Stimulated activated memory B cell treated with anti-CD40 and anti-IgM and Interleukin-4, amounts not matched to agents 10 μg/mL and 1 μg/mL and 100 μg/mL, for 72 hours (primary cell): ENCODE measurements around the gene CA10.

ENCODE experiments used
- ATAC-seq: fragments of 150-1000 bp; cut with Tn5 transposase; 2 replicates; pipeline ENCODE4 v1.10.0; 2021
- H3K27ac Mint-ChIP-seq: one replicate; pipeline ENCODE4 v1.8.0; 2022; ENCODE audit warnings: mild to moderate bottlenecking, mixed read lengths
- H3K27me3 Mint-ChIP-seq: one replicate; pipeline ENCODE4 v1.8.0; 2022; ENCODE audit warnings: mixed read lengths
- H3K36me3 Mint-ChIP-seq: one replicate; pipeline ENCODE4 v1.8.0; 2022; ENCODE audit warnings: mixed read lengths
- H3K4me1 Mint-ChIP-seq: one replicate; pipeline ENCODE4 v1.8.0; 2022; ENCODE audit warnings: mixed read lengths
- H3K4me3 Mint-ChIP-seq: one replicate; pipeline ENCODE4 v1.8.0; 2022; ENCODE audit warnings: mild to moderate bottlenecking, moderate library complexity, mixed read lengths
- H3K9me3 Mint-ChIP-seq: one replicate; pipeline ENCODE4 v1.8.0; 2022; ENCODE audit warnings: mixed read lengths

CA10 gene

DNA sequence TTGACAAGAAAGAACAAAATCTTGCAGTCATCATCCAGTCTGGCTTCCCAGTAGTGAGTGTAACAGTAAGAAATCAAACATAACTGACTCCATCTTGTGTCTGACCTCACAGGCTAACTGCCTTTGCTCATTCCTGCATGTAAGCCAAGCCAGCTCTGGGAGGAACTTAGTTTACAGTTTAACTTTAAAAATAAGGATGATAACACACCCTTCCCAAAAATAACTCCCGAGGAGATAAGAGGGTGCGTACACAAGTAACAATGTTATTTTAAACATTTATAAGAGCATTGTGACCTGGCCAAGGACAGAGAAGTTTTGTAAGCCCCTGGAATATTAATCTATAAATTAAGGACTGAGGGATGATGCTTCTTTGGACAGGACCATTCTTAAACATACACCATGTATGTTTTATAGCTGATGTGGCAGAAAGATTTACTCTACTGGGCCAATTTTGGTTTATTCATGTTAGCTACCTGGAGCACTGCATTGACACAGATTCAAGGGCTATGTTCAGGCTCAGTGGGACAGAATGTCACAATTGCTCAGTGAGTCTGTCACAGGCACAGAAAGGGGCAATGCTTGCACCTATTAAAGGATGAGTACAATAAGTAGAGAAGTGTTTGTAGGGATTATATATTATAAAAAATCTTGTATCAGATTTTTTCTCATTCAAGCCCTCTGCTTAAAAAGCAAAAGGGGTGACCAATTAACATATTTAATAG lies 554.1 kb downstream of the CA10 start:
- Mint-ChIP-seq H3K27me3 (no peaks in the 10 kb centered on the region), H3K4me3 (no peak overlapping the region), H3K36me3 (no peaks in the 10 kb centered on the region), H3K4me1 (no peaks in the 10 kb centered on the region), H3K27ac (no peak overlapping the region), H3K9me3 (no peaks in the 10 kb centered on the region)
- no peak for ATAC-seq

DNA sequence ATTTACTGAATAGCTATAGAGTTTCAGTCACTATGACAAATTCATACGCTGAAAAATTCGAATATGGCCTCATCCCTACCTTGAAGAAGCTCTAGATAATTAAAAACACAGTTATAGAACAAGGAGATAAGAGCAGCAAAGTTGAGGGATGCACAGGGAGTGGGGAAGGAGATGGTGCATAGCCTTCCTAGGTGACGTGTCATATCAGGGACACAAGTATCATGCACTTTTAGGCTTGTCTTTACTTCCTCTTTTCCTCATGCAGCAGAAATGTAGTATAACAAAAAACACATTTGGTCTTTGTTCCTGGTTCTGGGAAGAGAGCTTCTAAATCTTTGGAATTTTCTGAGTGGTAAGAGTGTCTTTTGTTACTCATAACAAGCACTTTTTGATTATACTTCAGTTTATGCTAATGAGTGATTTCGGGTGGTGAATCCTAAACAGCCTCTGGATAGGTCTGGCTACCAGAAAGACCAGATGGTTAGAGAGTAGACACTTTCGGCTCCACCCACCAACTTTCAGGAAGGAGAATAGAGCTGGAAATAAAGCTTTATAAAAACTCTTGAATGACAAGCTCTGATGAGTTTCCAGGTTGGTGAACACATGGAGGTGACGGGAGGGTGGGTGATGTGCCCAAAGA lies 556.8 kb downstream of the CA10 start:
- Mint-ChIP-seq H3K27ac (no peak overlapping the region), H3K4me3 (no peak overlapping the region), H3K27me3 (no peaks in the 10 kb centered on the region), H3K36me3 (no peaks in the 10 kb centered on the region), H3K9me3 (no peaks in the 10 kb centered on the region), H3K4me1 (no peaks in the 10 kb centered on the region)
- no peak for ATAC-seq

DNA sequence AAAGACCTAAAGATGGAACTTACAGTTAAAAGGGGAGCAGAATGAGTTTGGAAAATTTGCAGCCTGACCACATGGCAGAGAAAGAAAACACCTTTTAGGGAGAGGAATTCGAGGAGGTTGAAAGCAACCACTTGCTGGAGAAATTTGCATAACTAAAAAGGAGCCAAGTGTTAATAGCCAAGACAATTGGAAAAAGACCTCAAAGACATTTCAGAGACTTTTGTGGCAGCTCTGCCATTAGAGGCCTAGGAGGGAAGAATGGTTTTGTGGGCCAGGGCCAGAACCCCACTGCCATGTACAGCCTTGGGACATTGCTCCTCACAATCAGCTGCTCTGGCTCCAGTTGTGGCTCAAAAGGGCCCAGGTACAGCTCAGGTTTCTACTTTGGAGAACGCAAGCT lies 559.7 kb downstream of the CA10 start:
- Mint-ChIP-seq H3K27ac (no peak overlapping the region), H3K4me1 (no peaks in the 10 kb centered on the region), H3K4me3 (no peak overlapping the region), H3K9me3 (no peaks in the 10 kb centered on the region), H3K36me3 (no peaks in the 10 kb centered on the region), H3K27me3 (no peaks in the 10 kb centered on the region)
- ATAC-seq, result no peak

DNA sequence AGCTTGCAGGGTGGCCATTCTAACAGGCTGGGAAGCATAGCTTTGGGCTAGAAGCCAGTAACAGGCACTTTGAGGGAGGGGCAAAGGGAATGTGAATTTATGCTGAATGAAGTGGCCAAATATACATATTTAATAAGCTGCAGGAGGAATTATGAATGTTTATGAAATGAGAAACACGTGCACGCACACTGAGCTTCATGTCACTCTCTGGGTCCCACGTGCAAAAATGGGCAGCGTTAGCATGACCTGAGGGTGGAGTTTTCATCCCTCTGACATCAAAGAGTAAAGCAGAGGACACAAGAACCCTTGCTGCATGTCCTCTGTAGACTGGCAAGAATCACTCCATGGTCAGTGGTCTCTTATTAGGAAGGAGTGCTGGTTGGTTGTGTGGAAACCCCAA lies 561.2 kb downstream of the CA10 start:
- Mint-ChIP-seq H3K27me3 (no peaks in the 10 kb centered on the region), H3K4me1 (no peaks in the 10 kb centered on the region), H3K9me3 (no peaks in the 10 kb centered on the region), H3K4me3 (no peak overlapping the region), H3K27ac (no peak overlapping the region), H3K36me3 (no peaks in the 10 kb centered on the region)
- ATAC-seq, result no peak

DNA sequence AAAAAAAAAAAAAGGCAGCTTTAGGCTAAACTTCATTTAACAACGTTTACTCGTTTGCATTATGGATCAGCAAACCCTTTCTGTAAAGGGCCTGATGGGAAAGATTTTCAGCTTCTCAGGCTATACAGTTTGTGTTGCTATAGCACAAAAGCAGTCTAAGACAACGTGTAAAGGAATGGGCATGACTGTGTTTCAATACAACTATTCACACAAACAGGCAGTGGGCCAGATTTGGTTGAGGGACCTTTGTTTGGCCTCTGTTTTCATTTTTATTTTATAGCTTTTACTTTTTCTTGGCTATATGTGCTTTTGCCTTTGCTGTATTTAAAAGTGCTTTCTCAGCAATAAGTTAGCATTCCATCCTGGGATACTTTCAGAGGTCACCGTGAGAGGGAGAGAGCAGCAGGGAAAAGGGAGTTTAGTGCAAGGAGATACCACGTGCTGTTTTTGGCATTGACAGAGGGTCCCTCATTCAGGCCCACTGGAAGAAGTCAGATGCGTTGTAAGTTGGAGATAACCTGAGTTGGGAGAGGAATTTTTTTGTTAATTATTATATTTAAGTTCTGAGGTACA lies 562.6 kb downstream of the CA10 start:
- no peaks in the 10 kb centered on the region for H3K9me3 Mint-ChIP-seq
- ATAC-seq, result no peak

DNA sequence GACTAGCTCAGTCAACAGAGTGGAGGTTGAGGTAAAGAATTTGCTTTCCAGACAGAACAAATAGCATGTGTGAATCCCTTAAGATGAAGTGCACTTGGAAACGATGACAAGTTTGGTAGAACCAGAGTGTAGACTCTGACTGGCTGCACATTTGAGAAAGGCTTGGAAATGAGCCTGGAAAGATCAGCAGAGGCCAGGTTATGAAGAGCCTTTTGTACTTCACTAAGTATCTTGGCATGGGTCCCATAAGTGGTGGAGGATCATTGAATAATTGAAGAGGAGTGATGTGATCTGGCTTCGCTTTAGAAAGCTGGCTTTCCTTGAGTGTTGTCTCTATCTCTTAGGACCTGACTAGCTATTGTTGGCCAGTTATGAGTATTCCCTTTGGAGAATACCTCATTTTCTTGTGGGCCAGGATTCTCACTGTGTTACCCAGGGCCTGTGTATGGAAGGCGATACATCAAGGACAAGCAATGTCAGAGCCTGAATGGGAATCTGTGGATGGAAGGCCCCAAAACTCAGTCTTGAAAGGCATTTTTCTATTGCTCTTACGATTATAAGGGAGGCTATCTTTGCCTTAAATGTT lies 568.4 kb downstream of the CA10 start:
- no peaks in the 10 kb centered on the region for H3K4me1 Mint-ChIP-seq
- no peak overlapping the region for H3K4me3 Mint-ChIP-seq
- H3K9me3 Mint-ChIP-seq, result peaks cover 11% of the 10 kb centered on the region
- no peaks in the 10 kb centered on the region for H3K36me3 Mint-ChIP-seq
- no peaks in the 10 kb centered on the region for H3K27me3 Mint-ChIP-seq
- no peak overlapping the region for H3K27ac Mint-ChIP-seq
- ATAC-seq, result no peak

More for the DNA sequence above, 562.6 kb downstream of the CA10 start:
- no peaks in the 10 kb centered on the region for H3K36me3 Mint-ChIP-seq
- no peaks in the 10 kb centered on the region for H3K27me3 Mint-ChIP-seq
- H3K4me3 Mint-ChIP-seq, result no peak overlapping the region
- no peak overlapping the region for H3K27ac Mint-ChIP-seq
- no peaks in the 10 kb centered on the region for H3K4me1 Mint-ChIP-seq

DNA sequence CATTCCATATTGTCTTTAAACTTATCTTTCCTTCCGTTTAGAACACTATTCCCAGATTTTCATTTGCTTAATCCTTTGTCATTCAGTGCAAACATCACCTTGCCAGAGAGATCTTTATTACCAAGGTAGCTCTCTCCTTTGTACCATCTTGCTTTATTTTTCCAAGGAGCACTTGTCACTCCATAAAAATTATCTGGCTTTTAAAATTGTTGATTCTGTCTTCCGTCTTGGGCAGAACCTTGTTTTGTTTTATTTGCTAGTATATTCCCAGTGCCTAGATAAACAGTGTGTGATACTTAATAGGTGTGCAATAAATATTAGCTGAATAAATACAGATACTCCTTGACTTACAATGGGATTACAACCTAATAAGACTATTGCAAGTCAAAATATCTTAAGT lies 570.5 kb downstream of the CA10 start:
- H3K4me3 Mint-ChIP-seq, result no peak overlapping the region
- H3K36me3 Mint-ChIP-seq, result no peaks in the 10 kb centered on the region
- H3K9me3 Mint-ChIP-seq, result peaks cover 14% of the 10 kb centered on the region
- no peak for ATAC-seq
- no peak overlapping the region for H3K27ac Mint-ChIP-seq
- H3K27me3 Mint-ChIP-seq, result no peaks in the 10 kb centered on the region
- no peaks in the 10 kb centered on the region for H3K4me1 Mint-ChIP-seq

DNA sequence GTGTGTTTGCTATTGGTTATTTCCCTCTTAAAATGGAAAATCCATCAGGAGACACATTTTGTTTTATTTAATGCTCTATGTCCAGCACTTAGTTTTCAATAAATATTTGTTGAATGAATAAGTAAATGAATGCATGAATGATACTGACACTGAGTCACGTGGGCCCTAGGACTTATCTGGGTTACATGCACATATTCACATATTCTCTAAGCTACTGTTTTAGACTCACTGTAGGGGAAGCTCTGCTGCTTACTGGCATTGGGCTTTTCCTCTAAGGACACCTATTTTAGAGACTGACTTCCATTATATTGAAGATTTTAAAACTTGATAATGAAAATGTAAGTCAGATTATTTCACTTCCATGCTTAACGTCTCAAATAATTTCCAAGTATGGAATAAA lies 571.0 kb downstream of the CA10 start:
- Mint-ChIP-seq H3K4me3 (no peak overlapping the region), H3K27me3 (no peaks in the 10 kb centered on the region), H3K27ac (no peak overlapping the region), H3K4me1 (no peaks in the 10 kb centered on the region), H3K36me3 (no peaks in the 10 kb centered on the region), H3K9me3 (peaks cover 14% of the 10 kb centered on the region)
- ATAC-seq, result no peak

DNA sequence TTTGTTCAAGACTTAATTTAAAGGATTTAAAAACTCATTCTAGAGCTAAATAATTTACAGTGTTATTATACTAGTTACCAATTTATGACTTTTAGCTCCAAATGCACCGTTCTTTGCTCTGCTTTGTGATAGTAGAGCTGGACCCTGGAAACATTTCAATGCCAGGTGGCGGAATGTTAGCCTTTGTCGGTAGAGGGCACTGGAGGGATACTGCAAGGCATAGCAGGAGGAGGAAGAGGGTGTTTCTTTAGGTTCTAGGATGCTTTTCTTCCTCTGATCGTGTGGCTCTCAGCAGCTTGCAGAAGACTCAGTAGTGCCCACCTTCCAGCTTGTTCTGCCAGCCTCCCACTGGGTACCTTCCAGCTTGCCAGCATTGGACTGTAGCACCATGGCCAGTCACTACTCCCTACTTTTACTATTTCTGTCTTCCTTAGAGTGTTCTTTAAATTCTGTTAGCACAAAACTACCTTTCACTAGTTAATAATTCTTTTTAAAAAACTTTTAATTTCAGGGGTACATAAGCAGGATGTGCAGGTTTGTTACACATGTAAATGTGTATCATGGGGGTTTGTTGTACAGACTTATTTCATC lies 572.9 kb downstream of the CA10 start:
- Mint-ChIP-seq H3K9me3 (peaks cover 14% of the 10 kb centered on the region), H3K27ac (no peak overlapping the region), H3K36me3 (no peaks in the 10 kb centered on the region), H3K4me3 (no peak overlapping the region), H3K27me3 (no peaks in the 10 kb centered on the region), H3K4me1 (no peaks in the 10 kb centered on the region)
- no peak for ATAC-seq

DNA sequence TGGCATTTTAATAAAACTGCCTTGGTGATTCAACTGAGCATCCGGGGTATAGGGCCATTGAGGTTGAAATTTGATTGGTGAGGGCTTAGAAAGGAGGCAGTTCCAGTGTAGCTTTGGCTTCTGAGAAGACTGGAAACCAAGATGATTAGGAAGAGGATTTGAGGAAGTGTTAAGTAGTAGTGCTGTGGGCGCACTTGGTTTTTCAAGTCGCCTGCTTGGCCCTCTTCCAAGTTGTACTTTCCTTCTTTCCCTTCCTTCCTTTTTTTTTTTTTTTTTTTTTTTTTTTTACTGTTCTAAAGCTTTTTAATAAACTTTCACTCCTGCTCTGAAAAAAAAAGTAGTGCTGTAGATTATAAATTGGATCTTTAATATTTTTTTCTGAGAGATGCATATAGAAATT lies 577.6 kb downstream of the CA10 start:
- no peaks in the 10 kb centered on the region for H3K4me1 Mint-ChIP-seq
- H3K27me3 Mint-ChIP-seq, result no peaks in the 10 kb centered on the region
- no peak overlapping the region for H3K27ac Mint-ChIP-seq
- no peak overlapping the region for H3K4me3 Mint-ChIP-seq
- ATAC-seq, result no peak
- H3K9me3 Mint-ChIP-seq, result peaks cover 19% of the 10 kb centered on the region
- no peaks in the 10 kb centered on the region for H3K36me3 Mint-ChIP-seq
